Vagina (tissue), 2 donors: ENCODE data around the gene CRYBB3.

ENCODE experiments used
- POLR2A ChIP-seq, 2 donors: fragments of 450-650 bp; IDR thresholded peaks; one replicate each; pipeline ENCODE4 v1.6.1; 2017; ENCODE audit warnings: antibody characterized with exemption in 2 of 2, mild to moderate bottlenecking in 2 of 2, moderate library complexity in 2 of 2
- POLR2AphosphoS5 ChIP-seq, 2 donors: sonication (generic); formaldehyde crosslinking; IDR thresholded peaks; one replicate each; pipeline ENCODE4 v1.9.0; 2017; ENCODE audit warnings: antibody characterized with exemption in 2 of 2, mild to moderate bottlenecking in 2 of 2, low read depth in 1 of 2; ENCODE audit not compliant: insufficient read depth in 1 of 2
- TF ChIP-seq, protein P1 (sequence below), 3 experiments: fragments of 450-650 bp in 2 of 3; fragments of 200-600 bp in 1 of 3; sonication (generic) in 1 of 3; IDR thresholded peaks; one replicate each; pipeline ENCODE4 v1.5.1; 2017 to 2019; ENCODE audit warnings: antibody characterized with exemption in 3 of 3, mild to moderate bottlenecking in 2 of 3, moderate library complexity in 2 of 3

DNA sequence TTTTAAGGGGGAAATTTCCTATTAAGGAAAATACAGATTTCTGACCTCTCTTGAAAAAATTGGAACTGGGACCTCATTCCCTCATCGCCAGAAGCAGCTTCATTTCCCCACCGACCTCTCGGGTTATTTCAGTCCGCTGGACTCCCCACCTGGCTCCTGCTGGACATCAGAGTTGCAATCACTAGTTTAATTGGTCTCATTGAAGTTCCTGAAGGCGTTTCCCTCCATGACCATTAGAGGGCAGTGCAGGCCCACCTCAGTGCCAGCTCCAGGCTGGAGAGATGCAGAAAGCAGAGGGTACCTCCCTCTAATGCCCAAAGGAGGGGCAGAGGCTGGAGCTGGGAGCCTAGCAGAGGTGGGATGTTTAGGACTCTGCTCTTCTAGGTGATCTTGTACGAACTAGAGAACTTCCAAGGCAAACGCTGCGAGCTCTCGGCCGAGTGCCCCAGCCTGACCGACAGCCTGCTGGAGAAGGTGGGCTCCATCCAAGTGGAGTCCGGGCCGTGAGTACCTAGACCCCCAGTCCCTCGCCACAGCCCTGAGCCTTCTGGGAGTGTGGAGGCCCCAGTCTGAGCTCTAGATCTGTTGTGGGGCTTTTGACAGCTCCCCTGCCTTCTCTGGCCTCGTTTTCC is 2.7 kb downstream of the CRYBB3 start:
- TF ChIP-seq, protein P1, sequence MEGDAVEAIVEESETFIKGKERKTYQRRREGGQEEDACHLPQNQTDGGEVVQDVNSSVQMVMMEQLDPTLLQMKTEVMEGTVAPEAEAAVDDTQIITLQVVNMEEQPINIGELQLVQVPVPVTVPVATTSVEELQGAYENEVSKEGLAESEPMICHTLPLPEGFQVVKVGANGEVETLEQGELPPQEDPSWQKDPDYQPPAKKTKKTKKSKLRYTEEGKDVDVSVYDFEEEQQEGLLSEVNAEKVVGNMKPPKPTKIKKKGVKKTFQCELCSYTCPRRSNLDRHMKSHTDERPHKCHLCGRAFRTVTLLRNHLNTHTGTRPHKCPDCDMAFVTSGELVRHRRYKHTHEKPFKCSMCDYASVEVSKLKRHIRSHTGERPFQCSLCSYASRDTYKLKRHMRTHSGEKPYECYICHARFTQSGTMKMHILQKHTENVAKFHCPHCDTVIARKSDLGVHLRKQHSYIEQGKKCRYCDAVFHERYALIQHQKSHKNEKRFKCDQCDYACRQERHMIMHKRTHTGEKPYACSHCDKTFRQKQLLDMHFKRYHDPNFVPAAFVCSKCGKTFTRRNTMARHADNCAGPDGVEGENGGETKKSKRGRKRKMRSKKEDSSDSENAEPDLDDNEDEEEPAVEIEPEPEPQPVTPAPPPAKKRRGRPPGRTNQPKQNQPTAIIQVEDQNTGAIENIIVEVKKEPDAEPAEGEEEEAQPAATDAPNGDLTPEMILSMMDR (IDR thresholded peaks at IDR 0.05), result peak; percentile 8 to 59 (median 53)
- no peak for TF ChIP-seq POLR2A (IDR thresholded peaks at IDR 0.05)
- no peak for TF ChIP-seq POLR2AphosphoS5 (IDR thresholded peaks at IDR 0.05; ENCODE audit: insufficient read depth in 1 of 2, low read depth in 1 of 2)
